Left ventricle myocardium inferior (tissue), 1 donor: ENCODE data around the gene GRHL1. TPM values are rescaled to one million over a fixed set of nuclear protein-coding genes. Genes with fewer than 3 reads are reported as not detected.
A peak's percentile ranks its signal among the peaks of the same experiment; 100 is the strongest.

Experiments used
- DNase-seq: peaks from one replicate; pipeline ENCODE4 v3.0.0-alpha.2; 2020
- H3K27ac ChIP-seq: fragments of 200-600 bp; replicated peaks from 2 replicates; pipeline ENCODE4 v1.8.0; 2021
- H3K27me3 ChIP-seq: fragments of 200-600 bp; 2 replicates; pipeline ENCODE4 v1.8.0; 2021; ENCODE audit warnings: low read depth
- H3K36me3 ChIP-seq: fragments of 200-600 bp; 2 replicates; pipeline ENCODE4 v1.8.0; 2021
- H3K4me1 ChIP-seq: fragments of 200-600 bp; 2 replicates; pipeline ENCODE4 v1.8.0; 2021
- H3K4me3 ChIP-seq: fragments of 200-600 bp; 2 replicates; pipeline ENCODE4 v1.8.0; 2021; ENCODE audit warnings: mild to moderate bottlenecking, moderate library complexity
- H3K9me3 ChIP-seq: fragments of 200-600 bp; replicated peaks from 2 replicates; pipeline ENCODE4 v1.8.0; 2021
- intact Hi-C: fragments of 100-400 bp; cut with micrococcal nuclease; formaldehyde crosslinking; loops from one replicate; pipeline ENCODE4 v1.11.0; 2022
- total RNA-seq: library from RNA; stranded (reverse); fragmentation: NEBNext Ultra II Directional; extraction: Animal tissue kit (Norgen Biotek cat#: 25700); gene quantifications from one replicate; pipeline ENCODE4 v1.2.1, GENCODE V29; 2021
- TF ChIP-seq, protein P1 (sequence below): fragments of 200-600 bp; IDR thresholded peaks from 2 replicates; pipeline ENCODE4 v1.8.0; 2021; ENCODE audit warnings: antibody characterized with exemption, mild to moderate bottlenecking, borderline replicate concordance
- donor health status: DM: no; HTN: yes; CAD: no; lungs with severe emphysema.

The GRHL1 gene
- total RNA-seq, 1 donor from 2014 or later, result 0.69 TPM

GRCh38 chr2:9991829-9992273 is 40.4 kb downstream of the GRHL1 start:
- TF ChIP-seq, protein P1, sequence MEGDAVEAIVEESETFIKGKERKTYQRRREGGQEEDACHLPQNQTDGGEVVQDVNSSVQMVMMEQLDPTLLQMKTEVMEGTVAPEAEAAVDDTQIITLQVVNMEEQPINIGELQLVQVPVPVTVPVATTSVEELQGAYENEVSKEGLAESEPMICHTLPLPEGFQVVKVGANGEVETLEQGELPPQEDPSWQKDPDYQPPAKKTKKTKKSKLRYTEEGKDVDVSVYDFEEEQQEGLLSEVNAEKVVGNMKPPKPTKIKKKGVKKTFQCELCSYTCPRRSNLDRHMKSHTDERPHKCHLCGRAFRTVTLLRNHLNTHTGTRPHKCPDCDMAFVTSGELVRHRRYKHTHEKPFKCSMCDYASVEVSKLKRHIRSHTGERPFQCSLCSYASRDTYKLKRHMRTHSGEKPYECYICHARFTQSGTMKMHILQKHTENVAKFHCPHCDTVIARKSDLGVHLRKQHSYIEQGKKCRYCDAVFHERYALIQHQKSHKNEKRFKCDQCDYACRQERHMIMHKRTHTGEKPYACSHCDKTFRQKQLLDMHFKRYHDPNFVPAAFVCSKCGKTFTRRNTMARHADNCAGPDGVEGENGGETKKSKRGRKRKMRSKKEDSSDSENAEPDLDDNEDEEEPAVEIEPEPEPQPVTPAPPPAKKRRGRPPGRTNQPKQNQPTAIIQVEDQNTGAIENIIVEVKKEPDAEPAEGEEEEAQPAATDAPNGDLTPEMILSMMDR, result no peak
- H3K27ac ChIP-seq, result no peak overlapping the region
- peaks cover 63% of the 10 kb centered on the region for H3K4me1 ChIP-seq
- no peaks in the 10 kb centered on the region for H3K9me3 ChIP-seq
- H3K36me3 ChIP-seq, result no peaks in the 10 kb centered on the region
- no peak overlapping the region for H3K4me3 ChIP-seq
- no peaks in the 10 kb centered on the region for H3K27me3 ChIP-seq
- no peak for DNase-seq
- intact Hi-C loops, result no loop called here

DNA sequence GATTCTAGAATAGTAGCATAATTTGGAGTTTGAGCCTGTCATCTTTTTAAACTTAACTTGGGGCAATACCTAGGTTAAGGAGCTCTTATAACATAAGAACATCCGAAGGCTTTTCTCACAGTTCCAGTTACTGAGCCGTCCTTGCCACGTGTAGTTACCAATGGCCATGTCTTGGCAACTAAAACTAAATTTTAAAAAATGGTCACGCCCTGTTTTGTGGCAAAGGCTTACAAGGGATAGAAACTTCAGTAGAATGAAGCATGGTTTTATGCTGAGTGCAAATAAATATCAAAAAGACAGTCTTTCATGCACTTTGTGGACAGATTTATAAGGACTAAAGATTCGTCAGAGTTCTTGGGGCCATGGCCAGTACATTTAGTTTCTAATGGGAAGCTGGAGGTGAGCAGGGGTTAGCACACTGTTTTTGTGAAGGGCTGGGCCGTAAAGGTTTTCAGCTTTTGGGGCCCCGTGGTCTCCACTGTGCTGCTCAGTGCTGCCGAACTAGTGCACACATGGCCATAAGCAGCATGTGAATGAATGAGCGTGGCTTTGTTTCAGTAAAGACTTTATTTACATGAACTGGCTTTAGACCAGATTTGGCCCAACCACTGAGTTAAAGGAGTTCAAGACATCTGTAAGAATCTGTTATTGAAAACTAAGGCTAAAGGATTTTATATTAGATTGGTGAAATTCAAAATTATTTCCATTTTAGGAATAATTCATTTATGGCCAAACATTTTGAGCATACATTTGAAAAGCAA is 41.1 kb downstream of the GRHL1 start:
- Histone ChIP-seq H3K9me3 (no peaks in the 10 kb centered on the region), H3K27ac (no peak overlapping the region), H3K4me3 (no peak overlapping the region), H3K4me1 (peaks cover 68% of the 10 kb centered on the region), H3K27me3 (no peaks in the 10 kb centered on the region), H3K36me3 (no peaks in the 10 kb centered on the region)
- TF ChIP-seq, protein P1, result no peak
- no peak for DNase-seq
- intact Hi-C loops, result no loop called here

DNA sequence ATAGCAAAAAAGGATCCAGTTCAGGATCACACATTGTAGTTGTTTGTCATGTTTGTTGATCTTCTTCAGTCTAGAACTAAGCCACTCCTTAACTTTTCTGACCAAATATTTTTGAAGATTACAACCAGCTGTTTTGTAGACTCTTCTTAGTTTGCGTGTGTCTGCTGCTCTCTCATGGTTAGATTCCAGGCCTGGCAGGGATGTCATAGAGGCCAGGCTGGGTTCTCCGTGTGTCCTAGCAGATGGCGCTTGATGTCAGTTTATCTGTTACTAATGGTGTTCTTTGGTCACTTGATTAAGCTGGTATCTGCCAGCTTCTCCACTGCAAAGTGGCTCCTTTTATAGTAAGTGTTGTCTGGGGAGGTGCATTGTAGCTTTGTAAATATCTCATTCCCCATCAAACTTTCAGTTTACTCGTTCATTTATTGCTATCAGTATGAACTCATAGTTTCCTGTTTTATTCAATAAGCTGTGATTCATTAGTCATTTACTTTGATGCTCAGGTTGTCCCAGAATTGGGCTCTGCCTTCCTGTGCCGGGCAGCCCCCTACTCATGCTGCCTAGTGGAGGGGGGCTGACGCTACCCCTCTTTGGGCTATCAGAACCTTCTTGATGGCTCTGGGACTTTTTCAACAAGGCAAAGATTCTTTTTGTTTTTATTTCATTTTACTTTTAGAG is 42.1 kb downstream of the GRHL1 start:
- no peak for DNase-seq
- H3K9me3 ChIP-seq, result no peaks in the 10 kb centered on the region
- H3K4me3 ChIP-seq, result no peak overlapping the region
- TF ChIP-seq, protein P1, result peak; percentile 23
- H3K4me1 ChIP-seq, result peaks cover 68% of the 10 kb centered on the region
- intact Hi-C loops, result no loop called here
- H3K27me3 ChIP-seq, result no peaks in the 10 kb centered on the region
- peak overlapping the region; percentile 26 for H3K27ac ChIP-seq
- H3K36me3 ChIP-seq, result no peaks in the 10 kb centered on the region

GRCh38 chr2:9994462-9994861 is 43.0 kb downstream of the GRHL1 start:
- Histone ChIP-seq H3K27ac (no peak overlapping the region), H3K4me1 (peaks cover 68% of the 10 kb centered on the region)
- intact Hi-C loops, result no loop called here

GRCh38 chr2:9995059-9995458 is 43.6 kb downstream of the GRHL1 start:
- no peaks in the 10 kb centered on the region for H3K9me3 ChIP-seq
- no peak overlapping the region for H3K4me3 ChIP-seq
- peaks cover 68% of the 10 kb centered on the region for H3K4me1 ChIP-seq
- DNase-seq, result no peak
- no peaks in the 10 kb centered on the region for H3K27me3 ChIP-seq
- H3K36me3 ChIP-seq, result no peaks in the 10 kb centered on the region
- intact Hi-C loops, result no loop called here
- TF ChIP-seq, protein P1, result no peak
- H3K27ac ChIP-seq, result no peak overlapping the region

More at GRCh38 chr2:9994462-9994861, 43.0 kb downstream of the GRHL1 start:
- no peak for DNase-seq
- Histone ChIP-seq H3K9me3 (no peaks in the 10 kb centered on the region), H3K4me3 (no peak overlapping the region), H3K27me3 (no peaks in the 10 kb centered on the region), H3K36me3 (no peaks in the 10 kb centered on the region)
- TF ChIP-seq, protein P1, result no peak
